Measurements from ENCODE around the gene BTBD2.

BTBD2 gene

DNA sequence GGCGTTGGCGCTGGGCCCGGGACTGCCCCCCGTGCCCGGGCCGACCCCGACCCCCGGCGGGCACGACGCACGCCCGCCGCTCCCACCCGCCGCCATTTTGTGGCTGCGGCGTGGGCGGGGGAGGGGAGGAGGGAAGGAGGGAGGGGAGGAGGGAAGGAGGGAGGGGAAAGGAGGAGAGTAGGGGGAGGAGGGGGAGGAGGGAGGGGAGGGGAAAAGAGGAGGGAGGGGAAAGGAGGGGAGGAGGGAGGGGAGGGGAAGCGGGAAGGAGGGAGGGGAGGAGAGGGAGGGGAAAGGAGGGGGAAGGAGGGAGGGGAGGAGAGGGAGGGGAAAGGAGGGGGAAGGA is at the start of gene BTBD2:
BTBD2 (minus strand) TSS at position 107 of the 343 bp plus-strand sequence; CDS start at position 96, 11 bp downstream.
- peak; percentile 74 for DNase-seq

DNA sequence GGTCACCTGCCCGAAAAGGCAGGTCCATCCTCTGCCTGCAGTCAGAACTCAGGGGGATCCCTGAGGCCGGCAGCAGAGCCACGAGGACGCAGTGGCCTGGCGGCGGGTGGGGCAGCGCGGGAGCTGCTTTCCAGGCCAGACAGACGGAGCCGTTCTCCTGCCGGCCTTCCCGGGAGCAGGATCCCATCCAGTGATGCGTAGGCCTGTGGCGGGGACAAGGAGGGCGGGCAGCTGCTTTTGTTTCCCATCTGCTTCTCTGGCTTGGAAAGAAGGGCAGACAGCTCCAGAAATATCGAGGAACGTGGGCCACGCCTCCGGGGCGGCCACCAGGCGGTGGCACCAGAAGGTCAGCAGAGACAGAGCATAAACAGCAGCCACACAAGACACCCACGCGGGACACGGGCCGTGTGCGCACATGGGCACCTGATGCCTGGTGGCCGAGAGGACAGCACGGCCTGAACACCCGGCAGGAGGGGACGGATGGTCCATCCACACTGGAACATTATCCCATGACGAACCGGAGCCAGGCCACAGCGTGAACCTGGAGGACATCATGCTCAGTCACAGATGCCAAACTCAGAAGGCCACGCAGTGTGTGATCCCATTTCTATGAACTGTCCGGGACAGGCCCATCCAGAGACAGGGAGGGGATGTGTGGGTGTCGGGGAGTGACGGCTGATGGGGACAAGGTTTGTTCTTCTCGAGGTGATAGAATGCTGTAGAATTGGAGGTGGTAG is 49.4 kb upstream of the BTBD2 start:
- no peak for DNase-seq

GRCh38 chr19:2064395-2064787 is 48.9 kb upstream of the BTBD2 start:
- DNase-seq = no peak

- no peak for DNase-seq
Observed at GRCh38 chr19:2063824-2064223, 48.3 kb upstream of the BTBD2 start.

DNA sequence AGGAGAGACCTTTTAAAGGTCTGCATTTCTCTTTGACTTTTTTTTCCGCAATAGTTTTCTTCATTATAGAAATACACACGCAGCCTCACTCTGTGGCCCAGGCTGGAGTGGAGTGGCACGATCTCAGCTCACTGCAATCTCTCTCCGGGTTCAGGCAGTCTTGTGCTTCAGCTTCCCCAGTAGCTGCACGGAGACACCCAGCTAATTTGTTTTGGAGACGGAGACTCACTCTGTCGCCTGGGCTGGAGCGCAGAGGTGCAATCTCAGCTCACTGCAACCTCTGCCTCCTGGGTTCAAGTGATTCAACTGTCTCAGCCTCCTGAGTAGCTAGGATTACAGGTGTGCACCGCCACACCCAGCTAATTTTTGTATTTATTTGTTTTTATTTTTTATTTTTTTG is 47.3 kb upstream of the BTBD2 start:
- DNase-seq = no peak

DNA sequence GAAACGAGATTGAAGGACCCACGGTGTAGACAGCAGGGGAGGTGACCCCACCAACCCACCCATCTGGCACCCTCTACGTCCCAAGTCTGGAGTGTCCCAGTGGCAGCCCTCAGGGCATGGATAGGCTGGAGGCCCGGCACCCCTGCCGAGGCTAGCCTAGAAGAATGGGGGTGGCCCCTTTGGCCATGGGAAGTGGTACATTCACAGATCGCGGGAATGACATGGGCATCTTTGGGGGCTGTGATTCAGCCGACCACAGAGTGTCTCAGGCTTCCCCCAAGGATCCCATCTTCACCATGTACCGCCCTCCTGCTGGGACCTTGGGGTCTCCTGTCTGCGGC is 46.8 kb upstream of the BTBD2 start:
- DNase-seq = no peak

DNA sequence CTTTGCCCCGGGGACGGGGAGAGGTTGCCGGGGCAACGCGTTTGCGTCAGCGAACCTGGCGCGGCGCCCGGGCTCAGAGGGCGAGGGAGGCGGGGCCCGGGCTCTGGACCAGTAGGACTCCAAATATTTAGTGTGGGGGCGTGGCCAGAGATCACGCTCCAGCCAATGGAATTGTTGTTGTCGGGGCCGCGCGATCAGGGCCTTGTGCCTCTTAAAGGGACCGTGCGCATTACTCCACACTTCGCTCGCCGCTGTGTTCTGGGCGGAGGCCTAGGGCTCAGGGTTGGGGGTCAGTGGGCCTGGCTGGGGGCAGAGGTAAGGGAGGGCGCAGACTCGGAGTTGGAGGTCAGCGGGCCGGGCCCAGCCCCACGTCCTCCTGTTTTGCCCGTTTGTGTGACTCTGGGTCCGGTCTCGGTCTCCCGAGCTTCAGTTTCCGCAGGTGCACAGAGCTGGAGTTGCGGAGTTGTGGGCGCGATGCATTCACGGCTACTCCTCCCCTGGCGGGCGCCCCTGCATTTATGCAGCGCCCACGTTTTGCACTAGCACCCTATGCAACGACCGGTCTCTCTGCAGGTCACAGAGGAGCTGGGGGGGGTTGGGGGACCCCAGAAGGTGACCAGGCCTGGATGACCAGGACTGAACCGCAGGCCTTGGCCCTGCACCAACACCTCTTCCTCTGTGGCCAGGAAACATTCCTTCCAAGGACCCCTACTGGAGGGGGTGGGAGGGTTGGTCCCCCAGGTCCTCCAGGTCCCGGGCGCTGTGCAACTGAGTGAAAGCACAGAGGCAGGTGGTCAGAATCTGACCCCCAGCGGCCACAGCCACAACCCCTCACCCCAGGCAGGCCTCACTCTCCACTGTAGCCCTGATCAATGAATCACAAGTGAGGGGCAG is 46.2 kb upstream of the BTBD2 start:
- DNase-seq = peak; percentile 100

DNA sequence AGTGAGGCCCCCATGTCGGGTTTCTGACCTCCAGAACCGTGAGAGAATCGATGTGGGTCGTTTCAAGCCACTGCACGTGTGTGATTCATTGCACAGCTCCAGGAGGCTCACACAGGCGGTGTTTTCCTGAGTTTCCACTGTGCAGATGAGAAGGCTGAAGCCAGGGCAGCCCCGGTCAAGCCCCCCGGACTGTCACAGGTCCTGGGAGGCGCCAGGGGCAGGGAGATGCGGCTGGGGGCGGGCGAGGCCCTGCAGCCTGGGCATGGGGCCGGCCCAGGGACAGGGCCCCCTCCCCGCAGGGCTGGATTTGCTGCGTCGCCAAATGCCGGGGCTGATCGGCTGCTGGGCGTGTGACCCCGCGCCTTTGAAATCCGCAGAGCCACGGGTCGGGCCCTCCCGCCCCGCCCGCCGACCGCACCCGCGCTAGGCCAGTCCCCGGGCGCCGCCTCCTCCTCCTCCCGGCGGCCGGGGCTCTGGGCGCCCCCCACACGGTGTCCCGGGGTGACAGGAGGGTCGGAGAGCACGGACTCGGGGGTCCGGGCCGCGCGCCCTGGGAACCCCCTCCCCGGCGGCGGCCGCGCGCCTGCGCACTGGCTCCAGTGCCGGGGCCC is 45.5 kb upstream of the BTBD2 start:
- peak; percentile 86 for DNase-seq

DNA sequence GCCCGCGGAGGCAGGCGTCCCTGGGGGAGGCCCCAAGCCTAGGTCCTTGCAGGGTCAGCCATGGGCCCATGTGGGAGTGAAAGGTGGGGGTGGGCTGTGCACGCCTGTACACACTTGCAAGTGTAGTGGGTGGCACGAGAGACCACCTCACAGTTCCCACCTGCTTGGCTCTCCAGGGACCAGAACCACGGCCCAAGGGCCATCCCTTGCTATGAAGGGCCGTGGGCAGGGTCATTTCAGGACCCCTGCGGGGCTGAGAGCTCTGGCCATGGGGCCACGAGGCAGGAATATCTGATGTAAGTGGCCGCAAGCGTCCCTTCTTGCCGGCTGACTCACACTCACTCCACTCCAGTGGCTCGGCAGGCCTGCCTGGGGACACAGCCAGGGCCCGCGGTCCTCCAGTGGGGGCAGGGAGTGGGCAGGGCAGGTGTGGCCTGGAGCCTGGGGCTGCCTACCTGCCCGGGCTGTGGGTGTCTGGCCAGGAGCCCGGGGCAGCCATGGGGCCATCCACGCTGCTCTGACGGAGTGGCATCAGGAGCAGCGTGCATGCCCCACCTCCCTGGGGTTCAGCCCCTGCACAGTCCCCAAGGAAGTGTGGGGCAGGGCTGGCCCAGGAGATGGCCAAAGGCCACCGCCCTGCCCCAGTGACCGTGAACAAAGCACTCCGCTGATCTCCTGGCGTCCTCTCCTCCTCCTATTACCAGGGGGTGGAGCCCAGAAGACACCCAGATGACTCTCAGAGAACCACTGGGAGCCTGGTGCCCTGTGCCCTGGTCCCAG is 44.1 kb upstream of the BTBD2 start:
- DNase-seq = peak; percentile 73

DNA sequence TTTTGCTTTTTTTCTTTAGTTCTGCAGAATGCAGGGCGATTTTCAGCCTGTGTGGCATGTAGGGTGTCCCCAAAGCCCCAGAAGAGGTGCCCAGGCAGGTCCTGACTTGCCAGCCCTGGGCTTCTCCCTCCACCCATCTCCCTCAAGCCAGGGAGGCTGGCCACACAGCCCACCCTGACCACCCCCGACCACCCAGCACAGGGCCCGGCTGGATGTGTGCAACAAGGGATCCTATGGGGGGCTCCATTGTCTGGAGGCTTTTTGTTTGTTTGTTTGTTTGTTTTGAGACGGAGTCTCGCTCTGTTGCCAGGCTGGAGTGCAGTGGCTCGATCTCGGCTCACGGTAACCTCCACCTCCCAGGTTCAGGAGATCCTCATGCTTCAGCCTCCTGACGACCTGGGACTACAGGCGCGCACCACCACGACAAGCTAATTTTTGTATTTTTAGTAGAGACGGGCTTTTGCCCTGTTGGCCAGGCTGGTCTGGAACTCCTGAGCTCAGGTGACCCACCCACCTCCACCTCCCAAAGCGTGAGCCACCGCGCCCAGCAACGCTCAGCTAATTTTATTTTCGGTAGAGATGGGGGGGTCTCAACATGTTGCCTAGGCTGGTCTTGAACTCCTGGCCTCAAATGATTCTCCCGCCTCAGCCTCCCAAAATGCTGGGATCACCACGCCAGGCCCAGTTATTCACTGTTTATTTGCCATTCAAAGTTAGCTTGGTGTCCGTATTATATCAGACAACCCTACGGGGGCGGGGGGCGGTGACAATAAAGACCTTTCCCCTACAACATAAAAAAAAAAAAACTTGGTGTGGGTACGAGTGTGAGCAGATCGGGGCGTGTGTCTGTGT is 43.3 kb upstream of the BTBD2 start:
- no peak for DNase-seq

DNA sequence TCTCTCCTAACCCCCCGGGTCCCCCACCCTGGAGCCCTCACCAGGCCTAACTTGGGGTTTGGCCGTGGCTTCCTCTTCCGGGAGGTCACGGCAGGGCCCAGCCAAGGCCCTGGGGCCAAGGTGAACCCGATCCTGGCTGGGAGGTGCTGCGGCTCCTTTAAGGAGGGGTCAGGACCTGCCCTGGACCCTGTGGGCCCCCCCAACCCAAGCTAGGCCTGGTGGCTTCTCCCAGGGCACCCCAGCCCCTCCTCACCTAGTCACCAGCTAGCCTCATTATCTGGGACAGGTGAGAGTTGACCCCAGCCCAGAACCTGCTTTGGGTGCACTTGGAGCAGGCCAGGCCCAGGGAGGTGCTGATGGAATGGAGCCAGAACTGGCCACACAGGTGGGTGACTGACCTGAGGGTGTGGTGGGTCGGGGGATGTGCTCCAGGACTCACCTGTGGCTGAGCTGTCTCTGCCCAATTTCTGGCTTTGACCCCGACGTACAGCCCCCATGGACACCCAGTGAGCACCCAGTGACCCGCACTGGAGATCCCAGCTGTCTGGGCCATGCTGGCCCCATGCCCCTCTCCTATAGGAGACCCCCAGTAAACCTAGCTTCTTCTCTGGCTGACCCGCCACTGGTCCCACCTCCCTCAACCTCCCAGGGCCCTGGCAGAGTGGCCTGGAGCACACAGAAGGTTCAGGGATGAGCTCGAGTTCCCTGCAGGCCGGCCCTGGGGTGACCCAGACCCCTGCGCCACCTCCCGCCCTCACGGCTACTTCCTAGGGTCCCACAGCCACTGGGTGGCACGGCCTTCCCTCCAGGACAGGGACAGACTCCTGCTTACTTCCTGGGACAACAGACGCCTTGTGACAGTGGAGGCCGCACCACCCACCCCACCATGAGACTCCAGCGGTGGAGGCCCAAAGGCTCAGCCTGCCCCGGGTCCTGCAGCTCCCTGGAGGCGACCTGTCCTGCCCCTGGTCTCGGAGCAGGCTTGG is 42.3 kb upstream of the BTBD2 start:
- DNase-seq = no peak

- no peak for DNase-seq
Observed at GRCh38 chr19:2056837-2057192, 41.3 kb upstream of the BTBD2 start.

- DNase-seq = peak; percentile 74
Observed at GRCh38 chr19:2055931-2056836, 40.7 kb upstream of the BTBD2 start.

- DNase-seq = peak; percentile 23
Observed at GRCh38 chr19:2054763-2055162, 39.2 kb upstream of the BTBD2 start.

DNA sequence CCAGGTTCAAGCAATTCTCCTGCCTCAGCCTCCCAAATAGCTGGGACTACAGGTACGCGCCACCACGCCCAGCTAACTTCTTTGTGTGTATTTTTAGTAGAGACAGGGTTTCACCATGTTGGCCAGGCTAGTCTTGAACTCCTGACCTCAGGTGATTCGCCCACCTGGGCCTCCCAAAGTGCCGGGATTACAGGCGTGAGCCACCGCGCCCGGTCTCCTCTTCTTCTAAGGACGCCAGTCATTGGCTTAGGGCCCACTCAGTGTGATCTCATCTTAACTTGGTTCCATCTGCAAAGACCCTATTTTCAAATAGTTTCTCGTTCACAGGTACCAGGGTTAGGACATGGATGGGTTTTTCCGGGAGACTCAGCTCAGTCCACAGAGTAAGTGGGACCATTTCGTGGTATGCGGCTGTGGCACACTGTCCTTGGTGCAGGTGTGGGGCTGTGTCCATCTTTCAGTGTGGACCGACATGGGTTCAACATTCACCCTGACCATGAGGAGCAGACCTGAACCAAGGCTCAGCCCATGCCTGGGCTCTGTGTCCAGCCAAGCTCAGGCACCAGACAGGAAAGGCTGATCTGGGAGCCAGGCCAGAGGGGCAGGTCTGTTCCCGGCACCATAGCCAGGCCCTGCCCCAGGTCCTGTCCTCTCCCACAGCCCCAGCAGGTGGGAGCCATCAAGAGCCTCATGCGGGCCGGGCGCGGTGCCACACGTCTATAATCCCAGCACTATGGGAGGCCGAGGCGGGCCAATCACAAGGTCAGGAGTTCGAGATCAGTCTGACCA is 38.3 kb upstream of the BTBD2 start:
- no peak for DNase-seq

GRCh38 chr19:2051773-2052704 is 36.5 kb upstream of the BTBD2 start:
- DNase-seq = peak; percentile 49

DNA sequence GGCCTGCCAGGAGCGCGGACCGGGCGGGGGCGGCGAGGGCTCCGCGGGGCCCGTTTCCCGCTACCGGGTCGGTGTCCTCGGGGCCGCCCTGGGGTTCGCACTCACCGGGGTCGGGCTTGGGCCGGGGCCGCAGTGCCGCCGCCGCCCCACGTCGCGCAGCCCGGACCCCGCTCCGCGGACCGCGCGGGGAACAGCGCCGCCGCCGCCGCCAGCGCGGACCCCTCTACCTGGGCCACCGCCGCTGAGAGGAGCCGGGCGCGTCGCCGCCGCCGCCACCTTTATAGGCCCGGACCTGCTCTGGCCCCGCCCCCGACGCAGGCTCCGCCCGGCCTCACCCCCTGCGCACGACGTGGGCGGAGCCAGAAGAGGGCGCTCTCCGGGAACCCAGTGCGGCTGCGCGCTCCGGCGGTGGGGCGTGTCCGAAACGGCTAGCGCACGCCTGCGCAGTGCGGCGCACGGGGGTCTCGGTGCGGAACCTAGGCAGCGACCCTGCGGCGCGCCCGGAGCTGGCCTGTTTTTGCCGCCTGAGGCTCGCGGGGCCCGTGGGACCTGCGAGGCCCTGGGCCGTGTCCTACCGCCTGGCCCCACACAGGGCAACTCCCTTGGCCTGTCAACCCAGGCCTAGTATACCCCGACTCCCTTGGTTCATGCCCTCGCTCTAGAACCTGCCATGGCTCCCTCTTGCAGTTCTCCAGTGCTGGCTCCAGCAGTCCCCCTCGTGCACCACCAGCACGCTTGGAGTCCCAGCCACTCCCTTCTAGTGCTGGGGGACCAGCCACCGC is 35.7 kb upstream of the BTBD2 start, which contains the start of gene MKNK2:
MKNK2 (minus strand) TSS at position 254 of the 782 bp plus-strand sequence. CDS start 393 bp downstream, outside the sequence.
- DNase-seq = peak; percentile 92
